CD14-positive monocyte (primary cell): ENCODE data around the gene MRPS11. TPM values are rescaled to one million over a fixed set of nuclear protein-coding genes. Genes with fewer than 3 reads are reported as not detected.

Source experiments
- DNase-seq, 3 donors: peaks; one replicate each; pipeline ENCODE4 v3.0.0-alpha.2; 2011 to 2022
- H2AFZ ChIP-seq: 2 replicates; pipeline ENCODE4 v1.6.0; 2012; ENCODE audit warnings: mild to moderate bottlenecking, low read depth, low read length, inconsistent platforms; ENCODE audit not compliant: insufficient read depth, poor library complexity, severe bottlenecking
- H3K27ac ChIP-seq, 2 donors: 1 replicate in 1 of 2; 2 replicates in 1 of 2; pipeline ENCODE4 v1.5.1; 2012 to 2013; ENCODE audit warnings: low read length in 2 of 2, control low read depth in 1 of 2, inconsistent platforms in 1 of 2, low read depth in 1 of 2, mild to moderate bottlenecking in 1 of 2
- H3K27me3 ChIP-seq, 2 donors: one replicate each; pipeline versions ENCODE4 v1.6.0 to v1.6.1; 2011 to 2013; ENCODE audit warnings: low read length in 2 of 2; ENCODE audit not compliant: control insufficient read depth in 2 of 2, insufficient read depth in 2 of 2
- H3K36me3 ChIP-seq, 2 donors: replicated peaks in 1 of 2; 1 replicate in 1 of 2; 2 replicates in 1 of 2; pipeline versions ENCODE4 v1.5.1 to v1.6.1; 2012 to 2013; ENCODE audit warnings: low read length in 2 of 2, control low read depth in 1 of 2, inconsistent platforms in 1 of 2, mild to moderate bottlenecking in 1 of 2; ENCODE audit not compliant: insufficient read depth in 2 of 2, control insufficient read depth in 1 of 2
- H3K4me1 ChIP-seq, 2 donors: 1 replicate in 1 of 2; 2 replicates in 1 of 2; pipeline versions ENCODE4 v1.5.1 to v1.6.1; 2012 to 2013; ENCODE audit warnings: low read length in 2 of 2, control low read depth in 1 of 2, inconsistent platforms in 1 of 2, mild to moderate bottlenecking in 1 of 2, moderate library complexity in 1 of 2; ENCODE audit not compliant: insufficient read depth in 2 of 2, control insufficient read depth in 1 of 2
- H3K4me2 ChIP-seq: replicated peaks from 2 replicates; pipeline ENCODE3; 2012; ENCODE audit warnings: low read length, moderate library complexity, mild to moderate bottlenecking; ENCODE audit not compliant: poor library complexity, severe bottlenecking; ENCODE audit errors: extremely low read depth
- H3K4me3 ChIP-seq, 3 experiments: fragments of 200-600 bp in 1 of 3; sonication (generic) in 1 of 3; replicated peaks in 1 of 3; 1 replicate in 2 of 3; 2 replicates in 1 of 3; pipeline ENCODE4 v1.5.1; 2011 to 2013; ENCODE audit warnings: low read length in 3 of 3, mild to moderate bottlenecking in 3 of 3, control low read depth in 2 of 3, low read depth in 2 of 3, inconsistent platforms in 1 of 3, moderate library complexity in 1 of 3
- H3K79me2 ChIP-seq: 2 replicates; pipeline ENCODE4 v1.6.0; 2012; ENCODE audit warnings: mild to moderate bottlenecking, control low read depth, inconsistent platforms, low read length, moderate library complexity; ENCODE audit not compliant: insufficient read depth
- H3K9ac ChIP-seq: 2 replicates; pipeline ENCODE4 v1.6.0; 2017; ENCODE audit warnings: low read length, mild to moderate bottlenecking; ENCODE audit not compliant: insufficient read depth, poor library complexity, severe bottlenecking
- H3K9me3 ChIP-seq, 2 donors: replicated peaks in 1 of 2; 1 replicate in 1 of 2; 2 replicates in 1 of 2; pipeline versions ENCODE4 v1.5.1 to v1.6.1; 2012 to 2013; ENCODE audit warnings: low read length in 2 of 2, control low read depth in 1 of 2; ENCODE audit not compliant: control insufficient read depth in 1 of 2, insufficient read depth in 1 of 2
- H4K20me1 ChIP-seq: 2 replicates; pipeline ENCODE4 v1.6.0; 2012; ENCODE audit warnings: mild to moderate bottlenecking, low read length, control low read depth, moderate library complexity; ENCODE audit not compliant: insufficient read depth
- H3K27ac Mint-ChIP-seq, 7 donors: one replicate each; pipeline ENCODE4 v1.8.0; 2020; ENCODE audit warnings: mild to moderate bottlenecking in 7 of 7, mixed read lengths in 7 of 7, moderate library complexity in 6 of 7, inconsistent platforms in 2 of 7
- H3K27me3 Mint-ChIP-seq, 3 donors: one replicate each; pipeline ENCODE4 v1.8.0; 2021 to 2022; ENCODE audit warnings: low read depth in 3 of 3, mild to moderate bottlenecking in 3 of 3, mixed read lengths in 3 of 3, moderate library complexity in 3 of 3, inconsistent platforms in 1 of 3
- H3K36me3 Mint-ChIP-seq, 2 donors: one replicate each; pipeline ENCODE4 v1.8.0; 2020; ENCODE audit warnings: mixed read lengths in 2 of 2, inconsistent platforms in 1 of 2, mild to moderate bottlenecking in 1 of 2
- H3K4me1 Mint-ChIP-seq: one replicate; pipeline ENCODE4 v1.8.0; 2020; ENCODE audit warnings: mild to moderate bottlenecking, mixed read lengths
- H3K4me3 Mint-ChIP-seq, 2 donors: one replicate each; pipeline ENCODE4 v1.8.0; 2020; ENCODE audit warnings: mild to moderate bottlenecking in 2 of 2, mixed read lengths in 2 of 2, moderate library complexity in 1 of 2
- H3K9me3 Mint-ChIP-seq, 7 donors: one replicate each; pipeline ENCODE4 v1.8.0; 2020 to 2022; ENCODE audit warnings: mixed read lengths in 7 of 7, mild to moderate bottlenecking in 6 of 7, moderate library complexity in 6 of 7, inconsistent platforms in 2 of 7
- WGBS: methylation state at CpG from one replicate; pipeline ENCODE4 v1.1.5; 2013; ENCODE audit warnings: missing lambda C conversion rate; ENCODE audit not compliant: insufficient coverage; 5-methylcytosine and 5-hydroxymethylcytosine counted together
- intact Hi-C, 2 donors: fragments of 100-400 bp; cut with micrococcal nuclease; formaldehyde crosslinking; loops; one replicate each; pipeline versions ENCODE4 v1.15.0 to v1.15.1; 2023
- polyA plus RNA-seq, 3 donors: library from polyadenylated mRNA; depleted of rRNA in 1 of 3; unstranded in 2 of 3; stranded (reverse) in 1 of 3; fragments of 300-500 nt in 2 of 3; fragments of >200 nt in 1 of 3; fragmentation: Illumina TruSeq in 2 of 3; gene quantifications; 1 replicate in 2 of 3; 2 replicates in 1 of 3; pipeline ENCODE4 v1.2.3, GENCODE V29; 2012 to 2021
- TF ChIP-seq, protein P1 (sequence below): fragments of 200-600 bp; IDR thresholded peaks from one replicate; pipeline ENCODE4 v1.8.0; 2022; ENCODE audit warnings: antibody characterized with exemption, mild to moderate bottlenecking

MRPS11 gene
- polyA plus RNA-seq, 3 donors = 31.1 to 70.2 (median 65.2) TPM

DNA sequence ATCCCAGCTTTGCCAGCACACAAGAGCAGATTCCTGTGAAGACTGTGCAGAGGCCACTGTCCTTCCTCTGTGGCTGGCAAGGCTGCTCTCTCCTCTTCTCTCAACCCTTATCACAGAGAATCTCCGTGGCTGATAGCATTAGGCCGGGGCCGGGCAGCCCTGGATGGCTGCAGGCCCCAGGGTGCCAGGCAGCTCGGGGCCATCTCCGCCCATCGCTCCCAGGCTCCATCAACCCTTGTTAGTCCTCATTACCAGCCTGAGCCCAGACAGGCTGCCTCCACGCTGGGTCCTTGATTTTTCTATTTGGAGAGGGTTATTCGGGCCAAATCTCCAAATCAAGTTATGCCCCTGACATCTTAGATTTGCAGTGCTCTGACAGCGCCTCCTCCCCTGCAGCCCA, 39.5 kb upstream of the MRPS11 start:
- Histone ChIP-seq H2AFZ (no peak overlapping the region), H3K4me3 (no peak overlapping the region), H3K4me1 (no peaks in the 10 kb centered on the region), H3K27me3 (no peaks in the 10 kb centered on the region), H3K27ac (no peak overlapping the region), H3K9ac (no peak overlapping the region), H3K4me2 (no peak overlapping the region), H3K79me2 (no peaks in the 10 kb centered on the region), H3K9me3 (no peaks in the 10 kb centered on the region), H4K20me1 (no peaks in the 10 kb centered on the region), H3K36me3 (no peaks in the 10 kb centered on the region)
- TF ChIP-seq, protein P1, sequence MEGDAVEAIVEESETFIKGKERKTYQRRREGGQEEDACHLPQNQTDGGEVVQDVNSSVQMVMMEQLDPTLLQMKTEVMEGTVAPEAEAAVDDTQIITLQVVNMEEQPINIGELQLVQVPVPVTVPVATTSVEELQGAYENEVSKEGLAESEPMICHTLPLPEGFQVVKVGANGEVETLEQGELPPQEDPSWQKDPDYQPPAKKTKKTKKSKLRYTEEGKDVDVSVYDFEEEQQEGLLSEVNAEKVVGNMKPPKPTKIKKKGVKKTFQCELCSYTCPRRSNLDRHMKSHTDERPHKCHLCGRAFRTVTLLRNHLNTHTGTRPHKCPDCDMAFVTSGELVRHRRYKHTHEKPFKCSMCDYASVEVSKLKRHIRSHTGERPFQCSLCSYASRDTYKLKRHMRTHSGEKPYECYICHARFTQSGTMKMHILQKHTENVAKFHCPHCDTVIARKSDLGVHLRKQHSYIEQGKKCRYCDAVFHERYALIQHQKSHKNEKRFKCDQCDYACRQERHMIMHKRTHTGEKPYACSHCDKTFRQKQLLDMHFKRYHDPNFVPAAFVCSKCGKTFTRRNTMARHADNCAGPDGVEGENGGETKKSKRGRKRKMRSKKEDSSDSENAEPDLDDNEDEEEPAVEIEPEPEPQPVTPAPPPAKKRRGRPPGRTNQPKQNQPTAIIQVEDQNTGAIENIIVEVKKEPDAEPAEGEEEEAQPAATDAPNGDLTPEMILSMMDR = no peak
- intact Hi-C loops = no loop called here
- 60% methylated on average over 6 of the region's 9 CpGs for WGBS
- no peak overlapping the region for H3K4me3 Mint-ChIP-seq
- no peaks in the 10 kb centered on the region for H3K36me3 Mint-ChIP-seq
- peaks cover 0 to 6% (median 0%) of the 10 kb centered on the region in 7 donors for H3K9me3 Mint-ChIP-seq
- no peaks in the 10 kb centered on the region for H3K4me1 Mint-ChIP-seq
- no peak overlapping the region for H3K27ac Mint-ChIP-seq
- peaks cover 9 to 15% (median 14%) of the 10 kb centered on the region in 3 donors for H3K27me3 Mint-ChIP-seq
- DNase-seq = no peak

DNA sequence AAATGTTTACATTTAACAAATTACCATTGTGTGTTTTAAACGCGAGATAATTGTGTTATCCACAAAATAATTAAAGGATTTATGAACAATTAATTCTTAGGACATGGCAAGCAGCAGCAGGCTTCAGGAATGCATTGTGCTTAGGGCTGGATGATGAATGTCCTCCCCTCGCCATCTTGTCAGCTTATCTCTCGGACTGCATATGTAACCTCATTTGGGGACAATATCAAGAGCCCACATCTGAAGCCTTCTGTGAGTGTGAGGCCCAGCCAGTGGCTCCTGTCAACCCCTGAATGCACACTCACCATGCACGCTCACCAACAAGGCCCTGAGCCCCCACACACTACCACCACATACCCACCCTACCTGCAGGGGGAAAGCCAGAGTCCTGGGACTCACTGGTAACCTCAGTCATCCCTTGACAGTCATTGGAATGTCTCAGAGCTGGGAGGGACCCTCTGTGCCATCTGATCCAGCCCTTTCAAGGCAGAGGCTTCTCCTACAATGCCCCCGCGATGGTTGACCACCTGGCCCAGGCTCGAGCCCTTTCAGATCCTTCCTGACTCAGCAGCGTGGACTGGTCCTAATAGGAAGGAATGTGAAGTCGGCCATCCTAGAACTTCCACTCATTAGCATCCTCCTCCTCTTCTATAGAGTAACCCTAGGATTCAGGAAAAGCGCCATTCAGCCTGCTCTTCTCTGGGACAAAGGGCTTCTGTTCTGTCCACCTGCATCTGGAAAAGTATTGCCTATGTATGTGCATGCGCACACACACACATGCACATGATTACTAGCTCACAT, 38.5 kb upstream of the MRPS11 start:
- TF ChIP-seq, protein P1 = no peak
- 92% methylated on average over 8 of the region's 12 CpGs for WGBS
- H3K4me3 Mint-ChIP-seq = no peak overlapping the region

More for the DNA sequence above, 38.5 kb upstream of the MRPS11 start:
- no peaks in the 10 kb centered on the region for H3K4me1 ChIP-seq
- no peak overlapping the region for H3K4me2 ChIP-seq
- no peaks in the 10 kb centered on the region for H3K27me3 ChIP-seq
- H3K9me3 ChIP-seq = no peaks in the 10 kb centered on the region
- no peak overlapping the region for H2AFZ ChIP-seq
- H3K79me2 ChIP-seq = no peaks in the 10 kb centered on the region
- H3K9ac ChIP-seq = no peak overlapping the region
- DNase-seq = no peak
- no peak overlapping the region for H3K4me3 ChIP-seq
- no peak overlapping the region for H3K27ac ChIP-seq
- no peaks in the 10 kb centered on the region for H3K36me3 Mint-ChIP-seq
- no peaks in the 10 kb centered on the region for H3K36me3 ChIP-seq
- no peaks in the 10 kb centered on the region for H3K4me1 Mint-ChIP-seq
- peaks cover 0 to 6% (median 0%) of the 10 kb centered on the region in 7 donors for H3K9me3 Mint-ChIP-seq
- H3K27ac Mint-ChIP-seq = no peak overlapping the region
- intact Hi-C loops = no loop called here
- peaks cover 9 to 17% (median 15%) of the 10 kb centered on the region in 3 donors for H3K27me3 Mint-ChIP-seq
- H4K20me1 ChIP-seq = no peaks in the 10 kb centered on the region
